Fibroblast of pulmonary artery (primary cell): Measurements from ENCODE around the gene SPRR1A.

Source experiments
- DNase-seq: peaks from one replicate; pipeline ENCODE4 v3.0.0-alpha.2; 2010; ENCODE audit warnings: low read depth
- H3K4me3 ChIP-seq: replicated peaks from 2 replicates; pipeline ENCODE4 v1.5.1; 2011; ENCODE audit warnings: low read depth, mild to moderate bottlenecking, control low read depth, low read length, moderate library complexity
- CTCF ChIP-seq: IDR thresholded peaks from 2 replicates; pipeline ENCODE4 v1.5.1; 2011; ENCODE audit warnings: mild to moderate bottlenecking, control low read depth, low read length, inconsistent platforms; ENCODE audit errors: missing control alignments

Gene SPRR1A

GRCh38 chr1:153024413-153024812 lies 40.5 kb downstream of the SPRR1A start:
- H3K4me3 ChIP-seq = no peak overlapping the region
- no peak for DNase-seq
- no peak for TF ChIP-seq CTCF

GRCh38 chr1:153025797-153026196 lies 41.9 kb downstream of the SPRR1A start:
- H3K4me3 ChIP-seq = no peak overlapping the region
- no peak for DNase-seq
- TF ChIP-seq CTCF = no peak

GRCh38 chr1:153028766-153029165 lies 44.9 kb downstream of the SPRR1A start:
- H3K4me3 ChIP-seq = no peak overlapping the region
- no peak for TF ChIP-seq CTCF
- DNase-seq = no peak

GRCh38 chr1:153030895-153031294 lies 47.0 kb downstream of the SPRR1A start, which contains the start of gene SPRR1B:
SPRR1B (plus strand) TSS chr1:153031203; CDS start chr1:153032346, 1,143 bp downstream.
- no peak for DNase-seq
- TF ChIP-seq CTCF = no peak
- H3K4me3 ChIP-seq = no peak within 1 kb of the TSS

- H3K4me3 ChIP-seq = no peak overlapping the region
- no peak for TF ChIP-seq CTCF
- no peak for DNase-seq
These were observed 48.2 kb downstream of the SPRR1A start for GRCh38 chr1:153032073-153032472.

- peak; percentile 11 for DNase-seq
- no peak for TF ChIP-seq CTCF
- no peak overlapping the region for H3K4me3 ChIP-seq
These were observed 48.9 kb downstream of the SPRR1A start for GRCh38 chr1:153032677-153033308.

GRCh38 chr1:153035211-153035610 lies 51.3 kb downstream of the SPRR1A start:
- no peak for TF ChIP-seq CTCF
- DNase-seq = no peak

More at GRCh38 chr1:153035211-153035610, 51.3 kb downstream of the SPRR1A start:
- no peak overlapping the region for H3K4me3 ChIP-seq
